HepG2 (cell line): ENCODE data around the gene ZXDC. TPM values are rescaled to one million over a fixed set of nuclear protein-coding genes. Genes with fewer than 3 reads are reported as not detected.

Experiments
- BRF2 ChIP-seq: sonication (generic); formaldehyde crosslinking; IDR thresholded peaks from 2 replicates; pipeline ENCODE4 v1.8.1; 2022; ENCODE audit warnings: mild to moderate bottlenecking, missing genetic modification reagents
- E2F2 ChIP-seq: sonication (generic); formaldehyde crosslinking; IDR thresholded peaks from 2 replicates; pipeline ENCODE4 v1.4.0; 2020; ENCODE audit warnings: missing genetic modification reagents, borderline replicate concordance
- HNRNPH1 ChIP-seq: fragments of 200-400 bp; formaldehyde crosslinking; optimal IDR thresholded peaks from 2 replicates; pipeline ENCODE3; 2017; ENCODE audit warnings: mild to moderate bottlenecking, low read depth, low read length
- HNRNPL ChIP-seq: fragments of 200-400 bp; formaldehyde crosslinking; IDR thresholded peaks from 2 replicates; pipeline ENCODE4 v1.6.1; 2017; ENCODE audit warnings: mild to moderate bottlenecking, low read depth, low read length
- KDM6A ChIP-seq: IDR thresholded peaks from 2 replicates; pipeline ENCODE4 v1.6.1; 2016; ENCODE audit warnings: low read depth
- MYC ChIP-seq: sonication (generic); formaldehyde crosslinking; IDR thresholded peaks from 2 replicates; pipeline ENCODE4 v1.9.0; 2021; ENCODE audit warnings: missing genetic modification reagents, borderline replicate concordance
- NCOA5 ChIP-seq: sonication (generic); formaldehyde crosslinking; IDR thresholded peaks from 2 replicates; pipeline ENCODE4 v1.4.0; 2020; ENCODE audit warnings: missing genetic modification reagents
- SMC3 ChIP-seq: IDR thresholded peaks from 2 replicates; pipeline ENCODE4 v1.6.1; 2011; ENCODE audit warnings: low read length, improper control_type of control experiment
- STAT6 ChIP-seq: sonication (generic); formaldehyde crosslinking; IDR thresholded peaks from 2 replicates; pipeline ENCODE4 v1.4.0; 2020; ENCODE audit warnings: missing genetic modification reagents, mild to moderate bottlenecking, borderline replicate concordance
- TP53 ChIP-seq: sonication (generic); formaldehyde crosslinking; conservative IDR thresholded peaks from 2 replicates; pipeline ENCODE4 v1.4.0; 2020; ENCODE audit warnings: missing genetic modification reagents
- ZFY ChIP-seq: sonication (generic); formaldehyde crosslinking; IDR thresholded peaks from 2 replicates; pipeline ENCODE4 v1.4.0; 2020; ENCODE audit warnings: missing genetic modification reagents
- ZNF329 ChIP-seq: sonication (generic); formaldehyde crosslinking; IDR thresholded peaks from 2 replicates; pipeline ENCODE4 v1.9.0; 2021; ENCODE audit warnings: low read depth, mild to moderate bottlenecking, missing genetic modification reagents
- ZNF770 ChIP-seq: sonication (generic); formaldehyde crosslinking; IDR thresholded peaks from 2 replicates; pipeline ENCODE4 v1.5.0; 2020; ENCODE audit warnings: mild to moderate bottlenecking, missing genetic modification reagents
- ZSCAN5A ChIP-seq: sonication (generic); formaldehyde crosslinking; IDR thresholded peaks from 2 replicates; pipeline ENCODE4 v1.8.0; 2022; ENCODE audit warnings: mild to moderate bottlenecking, missing genetic modification reagents, borderline replicate concordance
- polyA plus RNA-seq, 8 experiments: library from polyadenylated mRNA; depleted of rRNA in 3 of 8; stranded (reverse) in 7 of 8; unstranded in 1 of 8; fragments of >200 nt; fragmentation: Illumina TruSeq in 4 of 8; extraction: Trizol in 4 of 8; gene quantifications; 2 replicates each; pipeline versions ENCODE4 v1.2.1 to v1.2.3, GENCODE V29; 2011 to 2016; ENCODE audit warnings: low read depth in 4 of 8, missing spikeins in 1 of 8, mixed read lengths in 1 of 8; ENCODE audit not compliant: insufficient read depth in 1 of 8
- total RNA-seq, 5 experiments: library from RNA; depleted of rRNA; stranded (reverse); fragments of >200 nt; fragmentation: Illumina TruSeq; extraction: Trizol; gene quantifications; 2 replicates each; pipeline ENCODE4 v1.2.3, GENCODE V29; 2016; ENCODE audit warnings: low read depth in 1 of 5
- TF ChIP-seq, protein P1 (sequence below): sonication (generic); formaldehyde crosslinking; IDR thresholded peaks from 2 replicates; pipeline ENCODE4 v1.9.0; 2021; ENCODE audit warnings: missing genetic modification reagents, borderline replicate concordance
- TF ChIP-seq, protein P2 (sequence below): sonication (generic); formaldehyde crosslinking; IDR thresholded peaks from 2 replicates; pipeline ENCODE4 v1.8.0; 2022; ENCODE audit warnings: mild to moderate bottlenecking, missing genetic modification reagents, moderate library complexity
- TF ChIP-seq, protein P3 (sequence below): fragments of 450-650 bp; IDR thresholded peaks from 2 replicates; pipeline ENCODE4 v1.6.1; 2017

ZXDC gene
- total and polyA plus RNA-seq, 2 of the 13 experiments (the other 11 are each of a cell fraction or from before 2014, with no cell fraction given) = 17.6 to 21.2 TPM

DNA sequence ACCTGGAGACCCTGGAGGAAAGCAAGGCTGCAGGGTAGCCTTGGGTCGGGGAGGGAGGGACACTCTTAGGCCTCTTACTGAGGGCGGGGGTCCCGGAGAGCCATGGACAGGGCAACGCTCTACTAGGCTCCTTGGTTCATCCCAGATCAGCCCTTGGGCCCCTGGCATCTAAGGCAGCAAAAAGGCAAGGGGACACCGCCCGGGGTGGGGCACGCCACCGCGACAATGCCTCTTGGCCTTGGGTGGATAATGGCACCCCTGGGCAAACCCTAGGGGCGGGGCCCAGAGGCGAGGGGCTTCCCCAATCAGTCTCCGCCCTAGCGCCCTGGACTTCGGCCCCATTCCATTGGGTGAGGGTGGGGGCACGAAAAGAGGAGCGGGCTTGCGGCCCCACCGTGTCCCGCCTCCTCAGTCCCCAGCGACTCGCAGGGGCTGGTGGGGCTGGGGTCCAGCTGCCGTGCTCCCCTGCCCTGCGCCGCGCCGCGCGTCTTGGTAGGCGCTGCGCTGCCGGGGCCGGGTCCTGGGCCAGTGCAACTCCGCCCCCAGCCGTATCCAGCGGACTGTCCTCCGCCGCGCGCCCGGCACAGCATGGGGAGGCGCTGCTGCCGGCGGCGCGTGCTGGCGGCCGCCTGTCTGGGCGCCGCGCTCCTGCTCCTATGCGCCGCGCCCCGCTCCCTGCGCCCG is 48.2 kb upstream of the ZXDC start, which contains the start of gene CHST13 (continued):
- TF ChIP-seq ZNF770 (CRISPR knock-in tag) (no peak), NCOA5 (CRISPR knock-in tag) (no peak), E2F2 (CRISPR knock-in tag) (peak; percentile 94), KDM6A (peak; percentile 90), ZNF329 (CRISPR knock-in tag) (no peak), HNRNPH1 (no peak), SMC3 (no peak), STAT6 (CRISPR knock-in tag) (no peak), MYC (CRISPR knock-in tag) (peak; percentile 73), ZSCAN5A (CRISPR knock-in tag) (no peak), ZFY (peak; percentile 75), BRF2 (CRISPR knock-in tag) (no peak), HNRNPL (peak; percentile 95), TP53 (no peak)
- TF ChIP-seq, protein P1, sequence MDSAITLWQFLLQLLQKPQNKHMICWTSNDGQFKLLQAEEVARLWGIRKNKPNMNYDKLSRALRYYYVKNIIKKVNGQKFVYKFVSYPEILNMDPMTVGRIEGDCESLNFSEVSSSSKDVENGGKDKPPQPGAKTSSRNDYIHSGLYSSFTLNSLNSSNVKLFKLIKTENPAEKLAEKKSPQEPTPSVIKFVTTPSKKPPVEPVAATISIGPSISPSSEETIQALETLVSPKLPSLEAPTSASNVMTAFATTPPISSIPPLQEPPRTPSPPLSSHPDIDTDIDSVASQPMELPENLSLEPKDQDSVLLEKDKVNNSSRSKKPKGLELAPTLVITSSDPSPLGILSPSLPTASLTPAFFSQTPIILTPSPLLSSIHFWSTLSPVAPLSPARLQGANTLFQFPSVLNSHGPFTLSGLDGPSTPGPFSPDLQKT (CRISPR knock-in tag) = no peak
- TF ChIP-seq, protein P2, sequence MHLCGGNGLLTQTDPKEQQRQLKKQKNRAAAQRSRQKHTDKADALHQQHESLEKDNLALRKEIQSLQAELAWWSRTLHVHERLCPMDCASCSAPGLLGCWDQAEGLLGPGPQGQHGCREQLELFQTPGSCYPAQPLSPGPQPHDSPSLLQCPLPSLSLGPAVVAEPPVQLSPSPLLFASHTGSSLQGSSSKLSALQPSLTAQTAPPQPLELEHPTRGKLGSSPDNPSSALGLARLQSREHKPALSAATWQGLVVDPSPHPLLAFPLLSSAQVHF (CRISPR knock-in tag) = no peak
- TF ChIP-seq, protein P3, sequence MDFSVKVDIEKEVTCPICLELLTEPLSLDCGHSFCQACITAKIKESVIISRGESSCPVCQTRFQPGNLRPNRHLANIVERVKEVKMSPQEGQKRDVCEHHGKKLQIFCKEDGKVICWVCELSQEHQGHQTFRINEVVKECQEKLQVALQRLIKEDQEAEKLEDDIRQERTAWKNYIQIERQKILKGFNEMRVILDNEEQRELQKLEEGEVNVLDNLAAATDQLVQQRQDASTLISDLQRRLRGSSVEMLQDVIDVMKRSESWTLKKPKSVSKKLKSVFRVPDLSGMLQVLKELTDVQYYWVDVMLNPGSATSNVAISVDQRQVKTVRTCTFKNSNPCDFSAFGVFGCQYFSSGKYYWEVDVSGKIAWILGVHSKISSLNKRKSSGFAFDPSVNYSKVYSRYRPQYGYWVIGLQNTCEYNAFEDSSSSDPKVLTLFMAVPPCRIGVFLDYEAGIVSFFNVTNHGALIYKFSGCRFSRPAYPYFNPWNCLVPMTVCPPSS = no peak
